HepG2 (cell line): ENCODE results near the gene SRP68. TPM values are rescaled to one million over a fixed set of nuclear protein-coding genes. Genes with fewer than 3 reads are reported as not detected.
A peak's percentile ranks its signal among the peaks of the same experiment; 100 is the strongest.

Experiments
- BCL3 ChIP-seq: sonication (generic); formaldehyde crosslinking; IDR thresholded peaks from 2 replicates; pipeline ENCODE4 v1.5.1; 2020; ENCODE audit warnings: mild to moderate bottlenecking, missing genetic modification reagents, moderate library complexity
- BRF2 ChIP-seq: sonication (generic); formaldehyde crosslinking; IDR thresholded peaks from 2 replicates; pipeline ENCODE4 v1.8.1; 2022; ENCODE audit warnings: mild to moderate bottlenecking, missing genetic modification reagents
- CC2D1A ChIP-seq: sonication (generic); formaldehyde crosslinking; IDR thresholded peaks from 2 replicates; pipeline ENCODE4 v1.8.1; 2023; ENCODE audit warnings: mild to moderate bottlenecking, missing genetic modification reagents
- DR1 ChIP-seq: sonication (generic); formaldehyde crosslinking; IDR thresholded peaks from 2 replicates; pipeline ENCODE4 v1.8.0; 2021; ENCODE audit warnings: mild to moderate bottlenecking, missing genetic modification reagents, inconsistent platforms
- ELF1 ChIP-seq: sonication (generic); formaldehyde crosslinking; IDR thresholded peaks from 2 replicates; pipeline ENCODE4 v1.4.0; 2020; ENCODE audit warnings: missing genetic modification reagents
- JUND ChIP-seq: sonication (generic); formaldehyde crosslinking; IDR thresholded peaks from 2 replicates; pipeline ENCODE4 v1.8.0; 2022; ENCODE audit warnings: mild to moderate bottlenecking, missing genetic modification reagents
- RBAK ChIP-seq: sonication (generic); formaldehyde crosslinking; IDR thresholded peaks from 2 replicates; pipeline ENCODE4 v1.5.1; 2020; ENCODE audit warnings: mild to moderate bottlenecking, missing genetic modification reagents
- TARDBP ChIP-seq: sonication (generic); formaldehyde crosslinking; IDR thresholded peaks from 2 replicates; pipeline ENCODE4 v1.8.0; 2022; ENCODE audit warnings: mild to moderate bottlenecking, missing genetic modification reagents
- ZNF317 ChIP-seq: sonication (generic); formaldehyde crosslinking; IDR thresholded peaks from 2 replicates; pipeline ENCODE4 v1.5.0; 2020; ENCODE audit warnings: mild to moderate bottlenecking, missing genetic modification reagents
- ZNF550 ChIP-seq: sonication (generic); formaldehyde crosslinking; IDR thresholded peaks from 2 replicates; pipeline ENCODE4 v1.4.0; 2020; ENCODE audit warnings: mild to moderate bottlenecking, missing genetic modification reagents, borderline replicate concordance
- ZNF768 ChIP-seq: sonication (generic); formaldehyde crosslinking; IDR thresholded peaks from 2 replicates; pipeline ENCODE4 v1.4.0; 2020; ENCODE audit warnings: missing genetic modification reagents
- ZNF850 ChIP-seq: sonication (generic); formaldehyde crosslinking; conservative IDR thresholded peaks from 2 replicates; pipeline ENCODE4 v1.9.0; 2021; ENCODE audit warnings: mild to moderate bottlenecking, missing genetic modification reagents
- polyA plus RNA-seq, 8 experiments: library from polyadenylated mRNA; depleted of rRNA in 3 of 8; stranded (reverse) in 7 of 8; unstranded in 1 of 8; fragments of >200 nt; fragmentation: Illumina TruSeq in 4 of 8; extraction: Trizol in 4 of 8; gene quantifications; 2 replicates each; pipeline versions ENCODE4 v1.2.1 to v1.2.3, GENCODE V29; 2011 to 2016; ENCODE audit warnings: low read depth in 4 of 8, missing spikeins in 1 of 8, mixed read lengths in 1 of 8; ENCODE audit not compliant: insufficient read depth in 1 of 8
- total RNA-seq, 5 experiments: library from RNA; depleted of rRNA; stranded (reverse); fragments of >200 nt; fragmentation: Illumina TruSeq; extraction: Trizol; gene quantifications; 2 replicates each; pipeline ENCODE4 v1.2.3, GENCODE V29; 2016; ENCODE audit warnings: low read depth in 1 of 5
- TF ChIP-seq, protein P1 (sequence below), 2 experiments: IDR thresholded peaks; 2 replicates each; pipeline ENCODE4 v1.6.1; 2011 to 2012; ENCODE audit warnings: low read length in 2 of 2, borderline replicate concordance in 1 of 2, low read depth in 1 of 2, mild to moderate bottlenecking in 1 of 2, moderate library complexity in 1 of 2
- TF ChIP-seq, protein P2 (sequence below): sonication (generic); formaldehyde crosslinking; IDR thresholded peaks from 2 replicates; pipeline ENCODE4 v1.5.0; 2020; ENCODE audit warnings: missing genetic modification reagents, mild to moderate bottlenecking, borderline replicate concordance
- TF ChIP-seq, protein P3 (sequence below): sonication (generic); formaldehyde crosslinking; IDR thresholded peaks from 2 replicates; pipeline ENCODE4 v1.4.0; 2020; ENCODE audit warnings: low read depth, mild to moderate bottlenecking, missing genetic modification reagents
- TF ChIP-seq, protein P4 (sequence below): sonication (generic); formaldehyde crosslinking; IDR thresholded peaks from 2 replicates; pipeline ENCODE4 v1.5.1; 2020; ENCODE audit warnings: missing genetic modification reagents, mild to moderate bottlenecking, borderline replicate concordance
- TF ChIP-seq, protein P5 (sequence below): sonication (generic); formaldehyde crosslinking; IDR thresholded peaks from 2 replicates; pipeline ENCODE4 v1.4.0; 2020; ENCODE audit warnings: missing genetic modification reagents

SRP68 gene
- total and polyA plus RNA-seq, 2 of the 13 experiments (the other 11 are each of a cell fraction or from before 2014, with no cell fraction given), result 39.8 to 74.3 TPM

DNA sequence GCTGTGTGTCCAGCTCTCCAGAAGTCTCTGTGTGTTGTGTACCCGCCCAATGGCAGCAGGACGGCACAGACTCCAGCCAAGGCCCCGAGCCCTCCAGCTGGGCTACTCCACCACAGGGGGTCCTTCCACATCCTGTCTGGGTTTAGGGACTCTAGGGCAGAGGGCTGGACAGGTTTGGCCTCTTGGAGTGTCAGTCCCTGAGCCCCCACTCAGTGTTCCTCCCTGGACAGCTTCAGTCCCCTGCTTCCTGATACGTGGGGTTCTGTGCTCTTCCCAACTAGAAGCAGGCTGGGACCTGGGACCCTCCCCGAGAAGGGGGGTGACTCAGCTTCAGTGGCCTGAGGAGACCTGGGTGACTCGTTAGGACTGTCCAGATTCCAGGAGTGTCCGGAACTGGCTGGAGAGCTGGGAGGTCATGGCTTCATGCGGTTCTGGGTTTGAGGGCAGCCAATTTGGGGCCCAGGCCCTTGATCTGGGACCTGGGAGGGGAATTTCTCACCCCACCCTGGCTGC, 67.5 kb downstream of the SRP68 start (continued):
- TF ChIP-seq, protein P1, sequence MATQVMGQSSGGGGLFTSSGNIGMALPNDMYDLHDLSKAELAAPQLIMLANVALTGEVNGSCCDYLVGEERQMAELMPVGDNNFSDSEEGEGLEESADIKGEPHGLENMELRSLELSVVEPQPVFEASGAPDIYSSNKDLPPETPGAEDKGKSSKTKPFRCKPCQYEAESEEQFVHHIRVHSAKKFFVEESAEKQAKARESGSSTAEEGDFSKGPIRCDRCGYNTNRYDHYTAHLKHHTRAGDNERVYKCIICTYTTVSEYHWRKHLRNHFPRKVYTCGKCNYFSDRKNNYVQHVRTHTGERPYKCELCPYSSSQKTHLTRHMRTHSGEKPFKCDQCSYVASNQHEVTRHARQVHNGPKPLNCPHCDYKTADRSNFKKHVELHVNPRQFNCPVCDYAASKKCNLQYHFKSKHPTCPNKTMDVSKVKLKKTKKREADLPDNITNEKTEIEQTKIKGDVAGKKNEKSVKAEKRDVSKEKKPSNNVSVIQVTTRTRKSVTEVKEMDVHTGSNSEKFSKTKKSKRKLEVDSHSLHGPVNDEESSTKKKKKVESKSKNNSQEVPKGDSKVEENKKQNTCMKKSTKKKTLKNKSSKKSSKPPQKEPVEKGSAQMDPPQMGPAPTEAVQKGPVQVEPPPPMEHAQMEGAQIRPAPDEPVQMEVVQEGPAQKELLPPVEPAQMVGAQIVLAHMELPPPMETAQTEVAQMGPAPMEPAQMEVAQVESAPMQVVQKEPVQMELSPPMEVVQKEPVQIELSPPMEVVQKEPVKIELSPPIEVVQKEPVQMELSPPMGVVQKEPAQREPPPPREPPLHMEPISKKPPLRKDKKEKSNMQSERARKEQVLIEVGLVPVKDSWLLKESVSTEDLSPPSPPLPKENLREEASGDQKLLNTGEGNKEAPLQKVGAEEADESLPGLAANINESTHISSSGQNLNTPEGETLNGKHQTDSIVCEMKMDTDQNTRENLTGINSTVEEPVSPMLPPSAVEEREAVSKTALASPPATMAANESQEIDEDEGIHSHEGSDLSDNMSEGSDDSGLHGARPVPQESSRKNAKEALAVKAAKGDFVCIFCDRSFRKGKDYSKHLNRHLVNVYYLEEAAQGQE (IDR thresholded peaks at IDR 0.05; ENCODE audit: borderline replicate concordance in 1 of 2, low read depth in 1 of 2, low read length in 2 of 2), result no peak
- 0 out of 2 replicates have a peak, but pooled peaks have one; percentile 83 for TF ChIP-seq ZNF550 (CRISPR knock-in tag)
- TF ChIP-seq RBAK, result no peak
- TF ChIP-seq JUND (CRISPR knock-in tag), result 0 out of 2 replicates have a peak, but pooled peaks have one; percentile 53
- TF ChIP-seq BCL3, result peak; percentile 25; the same call in 1 of the 2 replicates
- TF ChIP-seq ZNF317, result no peak
- no peak for TF ChIP-seq ZNF850 (CRISPR knock-in tag)
- TF ChIP-seq, protein P2, sequence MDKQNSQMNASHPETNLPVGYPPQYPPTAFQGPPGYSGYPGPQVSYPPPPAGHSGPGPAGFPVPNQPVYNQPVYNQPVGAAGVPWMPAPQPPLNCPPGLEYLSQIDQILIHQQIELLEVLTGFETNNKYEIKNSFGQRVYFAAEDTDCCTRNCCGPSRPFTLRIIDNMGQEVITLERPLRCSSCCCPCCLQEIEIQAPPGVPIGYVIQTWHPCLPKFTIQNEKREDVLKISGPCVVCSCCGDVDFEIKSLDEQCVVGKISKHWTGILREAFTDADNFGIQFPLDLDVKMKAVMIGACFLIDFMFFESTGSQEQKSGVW, result no peak
- TF ChIP-seq TARDBP, result no peak
- no peak for TF ChIP-seq DR1 (CRISPR knock-in tag)
- TF ChIP-seq CC2D1A (CRISPR knock-in tag), result no peak
- TF ChIP-seq, protein P3, sequence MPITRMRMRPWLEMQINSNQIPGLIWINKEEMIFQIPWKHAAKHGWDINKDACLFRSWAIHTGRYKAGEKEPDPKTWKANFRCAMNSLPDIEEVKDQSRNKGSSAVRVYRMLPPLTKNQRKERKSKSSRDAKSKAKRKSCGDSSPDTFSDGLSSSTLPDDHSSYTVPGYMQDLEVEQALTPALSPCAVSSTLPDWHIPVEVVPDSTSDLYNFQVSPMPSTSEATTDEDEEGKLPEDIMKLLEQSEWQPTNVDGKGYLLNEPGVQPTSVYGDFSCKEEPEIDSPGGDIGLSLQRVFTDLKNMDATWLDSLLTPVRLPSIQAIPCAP (CRISPR knock-in tag), result no peak
- peak; percentile 68; the same call in 1 of the 2 replicates for TF ChIP-seq ZNF768
- TF ChIP-seq, protein P4, sequence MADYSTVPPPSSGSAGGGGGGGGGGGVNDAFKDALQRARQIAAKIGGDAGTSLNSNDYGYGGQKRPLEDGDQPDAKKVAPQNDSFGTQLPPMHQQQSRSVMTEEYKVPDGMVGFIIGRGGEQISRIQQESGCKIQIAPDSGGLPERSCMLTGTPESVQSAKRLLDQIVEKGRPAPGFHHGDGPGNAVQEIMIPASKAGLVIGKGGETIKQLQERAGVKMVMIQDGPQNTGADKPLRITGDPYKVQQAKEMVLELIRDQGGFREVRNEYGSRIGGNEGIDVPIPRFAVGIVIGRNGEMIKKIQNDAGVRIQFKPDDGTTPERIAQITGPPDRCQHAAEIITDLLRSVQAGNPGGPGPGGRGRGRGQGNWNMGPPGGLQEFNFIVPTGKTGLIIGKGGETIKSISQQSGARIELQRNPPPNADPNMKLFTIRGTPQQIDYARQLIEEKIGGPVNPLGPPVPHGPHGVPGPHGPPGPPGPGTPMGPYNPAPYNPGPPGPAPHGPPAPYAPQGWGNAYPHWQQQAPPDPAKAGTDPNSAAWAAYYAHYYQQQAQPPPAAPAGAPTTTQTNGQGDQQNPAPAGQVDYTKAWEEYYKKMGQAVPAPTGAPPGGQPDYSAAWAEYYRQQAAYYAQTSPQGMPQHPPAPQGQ (CRISPR knock-in tag), result no peak
- TF ChIP-seq ELF1 (CRISPR knock-in tag), result no peak
- TF ChIP-seq, protein P5, sequence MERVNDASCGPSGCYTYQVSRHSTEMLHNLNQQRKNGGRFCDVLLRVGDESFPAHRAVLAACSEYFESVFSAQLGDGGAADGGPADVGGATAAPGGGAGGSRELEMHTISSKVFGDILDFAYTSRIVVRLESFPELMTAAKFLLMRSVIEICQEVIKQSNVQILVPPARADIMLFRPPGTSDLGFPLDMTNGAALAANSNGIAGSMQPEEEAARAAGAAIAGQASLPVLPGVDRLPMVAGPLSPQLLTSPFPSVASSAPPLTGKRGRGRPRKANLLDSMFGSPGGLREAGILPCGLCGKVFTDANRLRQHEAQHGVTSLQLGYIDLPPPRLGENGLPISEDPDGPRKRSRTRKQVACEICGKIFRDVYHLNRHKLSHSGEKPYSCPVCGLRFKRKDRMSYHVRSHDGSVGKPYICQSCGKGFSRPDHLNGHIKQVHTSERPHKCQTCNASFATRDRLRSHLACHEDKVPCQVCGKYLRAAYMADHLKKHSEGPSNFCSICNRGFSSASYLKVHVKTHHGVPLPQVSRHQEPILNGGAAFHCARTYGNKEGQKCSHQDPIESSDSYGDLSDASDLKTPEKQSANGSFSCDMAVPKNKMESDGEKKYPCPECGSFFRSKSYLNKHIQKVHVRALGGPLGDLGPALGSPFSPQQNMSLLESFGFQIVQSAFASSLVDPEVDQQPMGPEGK (CRISPR knock-in tag), result no peak
- no peak for TF ChIP-seq BRF2 (CRISPR knock-in tag)
